SK-N-SH (cell line): Measurements from ENCODE around the gene TEX22. TPM values are rescaled to one million over a fixed set of nuclear protein-coding genes. Genes with fewer than 3 reads are reported as not detected.

Source experiments
- CTCF ChIA-PET: fragments of 300-600, 350-600 bp; formaldehyde crosslinking; extraction: SDS; loops from one replicate; lab custom pipeline; 2021; lab: Yijun Ruan, JAX
- POLR2A ChIA-PET: fragments of 350-600 bp; sonication (Branson Sonifier 250); formaldehyde crosslinking; extraction: SDS; loops from one replicate; lab custom pipeline; 2020; ENCODE audit warnings: antibody characterized with exemption, inconsistent platforms; lab: Yijun Ruan, JAX
- DNase-seq: peaks from one replicate; pipeline ENCODE4 v3.0.0; 2012
- H2AFZ ChIP-seq: fragments of 200-600 bp; sonication (generic); 2 replicates; pipeline ENCODE4 v1.8.1; 2016; ENCODE audit warnings: antibody characterized with exemption, mild to moderate bottlenecking, low read depth
- H3F3A ChIP-seq: fragments of 200-600 bp; sonication (generic); replicated peaks from 2 replicates; pipeline ENCODE3; 2016; ENCODE audit warnings: antibody characterized with exemption, mild to moderate bottlenecking; ENCODE audit not compliant: insufficient read depth
- H3K27ac ChIP-seq, 2 experiments: fragments of 200-500 bp in 1 of 2; fragments of 200-600 bp in 1 of 2; sonication (Bioruptor generic) in 1 of 2; sonication (generic), shearing (Covaris generic) in 1 of 2; 2 replicates each; pipeline versions ENCODE4 v1.5.1 to v1.6.1; 2014 to 2016; ENCODE audit warnings: low read depth in 2 of 2, inconsistent platforms in 1 of 2, low read length in 1 of 2, mild to moderate bottlenecking in 1 of 2, mixed read lengths in 1 of 2
- H3K27me3 ChIP-seq: fragments of 200-600 bp; sonication (generic), shearing (Covaris generic); 2 replicates; pipeline ENCODE4 v1.6.1; 2016; ENCODE audit warnings: mixed run types; ENCODE audit not compliant: insufficient read depth
- H3K36me3 ChIP-seq, 2 experiments: fragments of 200-500 bp in 1 of 2; fragments of 200-600 bp in 1 of 2; sonication (Bioruptor generic) in 1 of 2; sonication (generic) in 1 of 2; replicated peaks in 1 of 2; 2 replicates each; pipeline versions ENCODE3 to v1.5.1; 2014 to 2016; ENCODE audit warnings: low read length in 1 of 2, mild to moderate bottlenecking in 1 of 2; ENCODE audit not compliant: insufficient read depth in 2 of 2, control insufficient read depth in 1 of 2
- H3K4me1 ChIP-seq, 2 experiments: fragments of 200-500 bp in 1 of 2; fragments of 200-600 bp in 1 of 2; sonication (Bioruptor generic) in 1 of 2; sonication (generic), shearing (Covaris generic) in 1 of 2; 2 replicates each; pipeline versions ENCODE4 v1.5.1 to v1.6.1; 2014 to 2016; ENCODE audit warnings: low read depth in 1 of 2, low read length in 1 of 2, mixed run types in 1 of 2; ENCODE audit not compliant: insufficient read depth in 2 of 2, control insufficient read depth in 1 of 2
- H3K4me2 ChIP-seq: fragments of 200-600 bp; sonication (generic), shearing (Covaris generic); 2 replicates; pipeline ENCODE4 v1.6.1; 2017; ENCODE audit warnings: mixed run types
- H3K4me3 ChIP-seq, 2 experiments: fragments of 200-500 bp in 1 of 2; fragments of 200-600 bp in 1 of 2; sonication (Bioruptor generic) in 1 of 2; sonication (generic), shearing (Covaris generic) in 1 of 2; 2 replicates each; pipeline versions ENCODE4 v1.5.1 to v1.8.1; 2014 to 2016; ENCODE audit warnings: low read depth in 2 of 2, inconsistent platforms in 1 of 2, low read length in 1 of 2, mild to moderate bottlenecking in 1 of 2, mixed read lengths in 1 of 2, moderate library complexity in 1 of 2
- H3K79me2 ChIP-seq: fragments of 200-600 bp; sonication (generic); 2 replicates; pipeline ENCODE4 v1.8.1; 2017; ENCODE audit warnings: mild to moderate bottlenecking; ENCODE audit not compliant: insufficient read depth
- H3K9ac ChIP-seq: fragments of 200-600 bp; sonication (generic); 2 replicates; pipeline ENCODE4 v1.6.1; 2017; ENCODE audit warnings: mixed run types
- H3K9me2 ChIP-seq: fragments of 200-600 bp; sonication (generic); 2 replicates; pipeline ENCODE4 v1.6.1; 2017; ENCODE audit warnings: mixed run types
- H3K9me3 ChIP-seq: fragments of 200-600 bp; sonication (generic); 2 replicates; pipeline ENCODE4 v1.6.1; 2017; ENCODE audit warnings: mixed run types, mild to moderate bottlenecking, moderate library complexity
- H4K20me1 ChIP-seq: fragments of 200-600 bp; sonication (generic); 2 replicates; pipeline ENCODE4 v1.6.1; 2017; ENCODE audit warnings: mild to moderate bottlenecking, mixed run types; ENCODE audit not compliant: insufficient read depth
- CHD2 ChIP-seq: fragments of 150-350 bp; IDR thresholded peaks from 2 replicates; pipeline ENCODE4 v1.6.1; 2018; ENCODE audit warnings: low read length; ENCODE audit not compliant: partially characterized antibody
- ELF1 ChIP-seq: IDR thresholded peaks from 2 replicates; pipeline ENCODE4 v1.4.0; 2012
- EZH2phosphoT487 ChIP-seq: fragments of 200-600 bp; sonication (generic); IDR thresholded peaks from 2 replicates; pipeline ENCODE4 v1.6.1; 2017; ENCODE audit warnings: low read depth, mixed run types, mild to moderate bottlenecking, antibody characterized with exemption, moderate library complexity, borderline replicate concordance
- FOXJ3 ChIP-seq: sonication (generic); formaldehyde crosslinking; IDR thresholded peaks from 2 replicates; pipeline ENCODE4 v1.5.1; 2020; ENCODE audit warnings: mild to moderate bottlenecking, missing genetic modification reagents
- GABPA ChIP-seq: IDR thresholded peaks from 2 replicates; pipeline ENCODE4 v1.4.0; 2012; ENCODE audit warnings: low read depth, mild to moderate bottlenecking
- GATA2 ChIP-seq: sonication (generic); formaldehyde crosslinking; IDR thresholded peaks from 2 replicates; pipeline ENCODE4 v1.5.0; 2020; ENCODE audit warnings: mild to moderate bottlenecking, missing genetic modification reagents
- JUND ChIP-seq: IDR thresholded peaks from 2 replicates; pipeline ENCODE4 v1.4.0; 2012
- NFIC ChIP-seq: IDR thresholded peaks from 2 replicates; pipeline ENCODE4 v1.4.0; 2012; ENCODE audit warnings: borderline replicate concordance
- POLR2AphosphoS5 ChIP-seq: IDR thresholded peaks from 2 replicates; pipeline ENCODE4 v1.6.1; 2012; ENCODE audit warnings: low read depth, low read length
- RCOR1 ChIP-seq: fragments of 150-350 bp; IDR thresholded peaks from 2 replicates; pipeline ENCODE4 v1.6.1; 2017; ENCODE audit warnings: antibody characterized with exemption, low read length
- RFX5 ChIP-seq: IDR thresholded peaks from 2 replicates; pipeline ENCODE4 v1.6.1; 2012; ENCODE audit warnings: mild to moderate bottlenecking, improper control_type of control experiment, low read length
- RXRA ChIP-seq: IDR thresholded peaks from 2 replicates; pipeline ENCODE4 v1.4.0; 2012; ENCODE audit warnings: low read depth, mild to moderate bottlenecking, borderline replicate concordance
- SIN3A ChIP-seq: IDR thresholded peaks from 2 replicates; pipeline ENCODE4 v1.6.1; 2012; ENCODE audit warnings: low read depth, mild to moderate bottlenecking, low read length, moderate library complexity, borderline replicate concordance
- SMC3 ChIP-seq: IDR thresholded peaks from 2 replicates; pipeline ENCODE4 v1.6.1; 2012; ENCODE audit warnings: low read depth, low read length, improper control_type of control experiment
- TAF1 ChIP-seq: IDR thresholded peaks from 2 replicates; pipeline ENCODE4 v1.6.1; 2012; ENCODE audit warnings: low read depth, mild to moderate bottlenecking, low read length, moderate library complexity, borderline replicate concordance
- TCF12 ChIP-seq: IDR thresholded peaks from 2 replicates; pipeline ENCODE4 v1.4.0; 2012
- TEAD4 ChIP-seq: IDR thresholded peaks from 2 replicates; pipeline ENCODE4 v1.4.0; 2012; ENCODE audit warnings: mild to moderate bottlenecking, borderline replicate concordance; ENCODE audit not compliant: insufficient read depth
- YY1 ChIP-seq: IDR thresholded peaks from 2 replicates; pipeline ENCODE4 v1.4.0; 2012; ENCODE audit warnings: low read depth, mild to moderate bottlenecking
- WGBS: methylation state at CpG from one replicate; pipeline ENCODE4 v1.1.6; 2017; ENCODE audit warnings: low lambda C conversion rate; 5-methylcytosine and 5-hydroxymethylcytosine counted together
- polyA plus RNA-seq, 3 experiments: library from polyadenylated mRNA; depleted of rRNA; stranded (reverse); fragments of >200 nt; gene quantifications; 2 replicates each; pipeline ENCODE4 v1.2.3, GENCODE V29; 2012
- TF ChIP-seq, protein P1 (sequence below): fragments of 150-350 bp; IDR thresholded peaks from 2 replicates; pipeline ENCODE4 v1.6.1; 2017; ENCODE audit warnings: antibody characterized with exemption, low read length, low read depth, borderline replicate concordance
- TF ChIP-seq, protein P2 (sequence below): IDR thresholded peaks from 2 replicates; pipeline ENCODE4 v1.4.0; 2012; ENCODE audit warnings: low read depth
- TF ChIP-seq, protein P3 (sequence below): IDR thresholded peaks from 2 replicates; pipeline ENCODE4 v1.4.0; 2012; ENCODE audit warnings: low read depth, borderline replicate concordance

TEX22 gene
- polyA plus RNA-seq, 1 of the 3 experiments (the other 2 are of a cell fraction) = 0.26 TPM

DNA sequence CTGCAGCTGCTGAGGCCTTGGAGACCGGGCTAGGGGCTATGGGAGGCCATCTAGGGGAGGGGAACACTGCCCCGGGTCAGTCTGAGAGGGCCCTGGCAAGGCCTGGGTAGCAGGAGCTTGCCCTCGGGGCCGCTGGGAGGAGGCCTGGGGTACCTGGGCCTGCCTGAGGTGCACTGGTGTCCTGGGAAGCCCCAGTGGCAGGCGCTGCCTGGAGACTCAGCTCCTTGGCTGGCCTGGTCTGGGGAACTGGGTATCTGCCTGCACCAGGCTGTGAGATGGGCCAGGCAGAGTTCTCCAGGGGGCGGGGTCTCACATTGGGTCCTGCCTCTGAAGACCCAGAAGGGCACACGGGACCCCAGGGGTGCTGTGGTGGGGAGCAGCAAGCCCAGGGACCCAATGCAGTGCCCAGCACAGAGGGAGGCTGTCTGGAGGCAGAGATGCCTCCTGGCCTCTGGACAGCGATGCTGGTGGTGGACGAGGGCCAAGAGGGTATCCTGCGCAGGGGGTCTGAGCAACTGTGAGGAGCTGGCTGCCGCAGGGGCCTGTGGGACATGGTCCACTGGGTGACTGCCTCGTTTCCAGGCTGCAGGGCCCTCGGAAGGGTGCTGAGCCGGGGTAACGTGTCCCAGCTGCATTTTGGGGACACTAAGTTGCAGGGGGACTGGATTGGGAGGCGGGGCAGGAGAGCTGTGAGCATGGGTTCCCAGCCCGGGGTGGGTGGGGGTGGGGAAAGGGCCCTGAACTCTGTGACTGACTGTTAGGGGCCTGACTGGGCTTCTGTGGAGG is 13.8 kb downstream of the TEX22 start:
- H3K79me2 ChIP-seq = no peaks in the 10 kb centered on the region
- ChIA-PET POLR2A (interaction anchor here (1.1 to 2.0 kb wide), 2 partner anchors 9 to 13 kb away, joined by 3 to 8 read pairs; partner anchors contain the start of gene TEX22), CTCF (interaction anchor here (1.3 to 4.1 kb wide), 4 partner anchors 8 to 78 kb away, joined by 3 to 18 read pairs (median 10); no protein-coding TSS in a partner anchor)
- H3K9ac ChIP-seq = no peak overlapping the region
- H3K9me2 ChIP-seq = no peaks in the 10 kb centered on the region
- no peaks in the 10 kb centered on the region for H4K20me1 ChIP-seq
- H3F3A ChIP-seq = peaks cover 13% of the 10 kb centered on the region
- no peak for TF ChIP-seq TCF12
- TF ChIP-seq, protein P1, sequence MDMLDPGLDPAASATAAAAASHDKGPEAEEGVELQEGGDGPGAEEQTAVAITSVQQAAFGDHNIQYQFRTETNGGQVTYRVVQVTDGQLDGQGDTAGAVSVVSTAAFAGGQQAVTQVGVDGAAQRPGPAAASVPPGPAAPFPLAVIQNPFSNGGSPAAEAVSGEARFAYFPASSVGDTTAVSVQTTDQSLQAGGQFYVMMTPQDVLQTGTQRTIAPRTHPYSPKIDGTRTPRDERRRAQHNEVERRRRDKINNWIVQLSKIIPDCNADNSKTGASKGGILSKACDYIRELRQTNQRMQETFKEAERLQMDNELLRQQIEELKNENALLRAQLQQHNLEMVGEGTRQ = no peak
- TF ChIP-seq EZH2phosphoT487 = no peak
- TF ChIP-seq JUND = no peak
- no peak for TF ChIP-seq RFX5
- no peak for TF ChIP-seq NFIC
- TF ChIP-seq POLR2AphosphoS5 = no peak
- TF ChIP-seq TEAD4 = no peak
- TF ChIP-seq ELF1 = no peak
- H3K36me3 ChIP-seq = no peaks in the 10 kb centered on the region
- 84% methylated on average over 11 of the region's 17 CpGs for WGBS
- no peaks in the 10 kb centered on the region for H3K27me3 ChIP-seq
- DNase-seq = peak; percentile 48
- H3K4me3 ChIP-seq = no peak overlapping the region
- no peak overlapping the region for H3K4me2 ChIP-seq
- H3K27ac ChIP-seq = no peak overlapping the region
- no peaks in the 10 kb centered on the region for H3K9me3 ChIP-seq
- H2AFZ ChIP-seq = no peak overlapping the region
- H3K4me1 ChIP-seq = peaks cover 0 to 18% of the 10 kb centered on the region in 2 experiments; a peak in 1 of 4 replicates

DNA sequence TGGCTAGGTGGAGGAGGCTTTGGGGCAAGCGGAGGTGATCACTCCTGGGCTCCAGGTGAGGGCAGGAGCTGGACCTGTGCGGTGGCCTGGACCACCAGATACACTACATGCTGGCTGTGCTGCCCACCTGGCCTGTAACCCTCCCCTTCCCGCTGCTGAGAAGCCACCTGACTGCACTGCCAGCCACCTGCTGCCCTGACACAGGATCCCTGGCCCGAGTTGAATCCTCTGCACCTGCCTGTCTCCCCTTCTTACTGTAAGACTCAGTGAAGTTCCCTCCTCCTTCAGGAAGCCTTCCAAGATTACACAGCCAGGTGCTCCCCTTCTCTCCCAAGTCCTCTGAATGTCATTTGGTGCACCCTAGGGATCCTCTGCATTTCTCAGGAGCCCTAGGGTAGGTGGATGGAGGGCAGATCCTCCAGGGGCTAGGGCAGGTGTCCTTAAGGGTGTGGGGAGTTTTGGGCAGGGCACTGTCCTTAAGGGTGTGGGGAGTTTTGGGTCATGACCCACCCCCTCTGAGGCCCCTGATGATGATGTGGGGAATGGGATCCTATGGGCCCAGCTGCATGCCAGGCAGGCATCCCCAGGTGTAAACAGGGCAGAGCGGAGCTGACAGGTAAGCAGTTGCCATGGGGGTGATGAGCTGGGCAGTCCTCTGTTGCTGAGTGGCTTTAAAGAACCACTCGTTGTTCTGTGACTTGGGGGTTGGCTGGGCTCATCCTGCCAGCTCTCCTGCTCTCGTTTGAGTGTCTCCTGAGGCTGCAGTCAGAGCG is 14.6 kb downstream of the TEX22 start:
- Histone ChIP-seq H3K9ac (no peak overlapping the region), H3K4me2 (no peak overlapping the region), H3K79me2 (no peaks in the 10 kb centered on the region), H3K36me3 (no peaks in the 10 kb centered on the region), H3K4me1 (peaks cover 0 to 18% of the 10 kb centered on the region in 2 experiments; a peak in 1 of 4 replicates), H3K27ac (no peak overlapping the region), H3K9me3 (no peaks in the 10 kb centered on the region), H2AFZ (no peak overlapping the region), H3F3A (peaks cover 13% of the 10 kb centered on the region), H3K27me3 (no peaks in the 10 kb centered on the region), H3K9me2 (no peaks in the 10 kb centered on the region), H4K20me1 (no peaks in the 10 kb centered on the region), H3K4me3 (no peak overlapping the region)
- ChIA-PET CTCF (interaction anchor here (0.8 to 4.1 kb wide), 6 partner anchors 9 to 125 kb away, joined by 3 to 18 read pairs (median 4); no protein-coding TSS in a partner anchor), POLR2A (interaction anchor here (0.6 kb wide), 1 partner anchor 42 kb away, joined by 4 read pairs; no protein-coding TSS in a partner anchor)
- no peak for DNase-seq
- WGBS = 52% methylated on average over 3 of the region's 8 CpGs
- no peak for TF ChIP-seq FOXJ3
- TF ChIP-seq GABPA = no peak
- no peak for TF ChIP-seq SIN3A
- TF ChIP-seq SMC3 = no peak
- TF ChIP-seq, protein P2, sequence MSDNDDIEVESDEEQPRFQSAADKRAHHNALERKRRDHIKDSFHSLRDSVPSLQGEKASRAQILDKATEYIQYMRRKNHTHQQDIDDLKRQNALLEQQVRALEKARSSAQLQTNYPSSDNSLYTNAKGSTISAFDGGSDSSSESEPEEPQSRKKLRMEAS = no peak
- no peak for TF ChIP-seq RXRA
- TF ChIP-seq YY1 = no peak
- no peak for TF ChIP-seq TAF1
- no peak for TF ChIP-seq CHD2
- TF ChIP-seq, protein P1 = no peak
- TF ChIP-seq GATA2 (CRISPR knock-in tag) = no peak
- TF ChIP-seq ELF1 = no peak
- TF ChIP-seq, protein P3, sequence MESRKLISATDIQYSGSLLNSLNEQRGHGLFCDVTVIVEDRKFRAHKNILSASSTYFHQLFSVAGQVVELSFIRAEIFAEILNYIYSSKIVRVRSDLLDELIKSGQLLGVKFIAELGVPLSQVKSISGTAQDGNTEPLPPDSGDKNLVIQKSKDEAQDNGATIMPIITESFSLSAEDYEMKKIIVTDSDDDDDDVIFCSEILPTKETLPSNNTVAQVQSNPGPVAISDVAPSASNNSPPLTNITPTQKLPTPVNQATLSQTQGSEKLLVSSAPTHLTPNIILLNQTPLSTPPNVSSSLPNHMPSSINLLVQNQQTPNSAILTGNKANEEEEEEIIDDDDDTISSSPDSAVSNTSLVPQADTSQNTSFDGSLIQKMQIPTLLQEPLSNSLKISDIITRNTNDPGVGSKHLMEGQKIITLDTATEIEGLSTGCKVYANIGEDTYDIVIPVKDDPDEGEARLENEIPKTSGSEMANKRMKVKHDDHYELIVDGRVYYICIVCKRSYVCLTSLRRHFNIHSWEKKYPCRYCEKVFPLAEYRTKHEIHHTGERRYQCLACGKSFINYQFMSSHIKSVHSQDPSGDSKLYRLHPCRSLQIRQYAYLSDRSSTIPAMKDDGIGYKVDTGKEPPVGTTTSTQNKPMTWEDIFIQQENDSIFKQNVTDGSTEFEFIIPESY = no peak
- TF ChIP-seq RCOR1 = no peak
